Left cardiac atrium (tissue), 4 donors: ENCODE data around the gene CLBA1. TPM values are rescaled to one million over a fixed set of nuclear protein-coding genes. Genes with fewer than 3 reads are reported as not detected.

ENCODE experiments used
- ATAC-seq, 2 donors: fragments of 200-7000 bp; cut with Tn5 transposase; one replicate each; pipeline ENCODE4 v1.9.1; 2020; ENCODE audit warnings: mild to moderate bottlenecking in 2 of 2, moderate library complexity in 2 of 2
- DNase-seq: peaks from one replicate; pipeline ENCODE4 v3.0.0-alpha.2; 2020
- intact Hi-C, 2 donors: fragments of 100-400 bp; cut with DNase I; formaldehyde crosslinking; loops; one replicate each; pipeline versions ENCODE4 v1.14.1 to v1.15.1; 2022 to 2023
- total RNA-seq, 2 donors: library from RNA; stranded (reverse); fragmentation: NEBNext Ultra II Directional; extraction: Animal tissue kit (Norgen Biotek cat#: 25700); gene quantifications; one replicate each; pipeline ENCODE4 v1.2.1, GENCODE V29; 2021
- donor health status: DM: no; HTN: yes; CAD: no.
- donor health status: DM: no; HTN: yes; CAD: no; lungs with severe emphysema.
- donor health status: DM: yes; HTN: yes; CAD: no.
- donor health status: Dilated cardiomyopathy.

CLBA1 gene
- total RNA-seq, 2 donors from 2014 or later = 1.9 TPM

DNA sequence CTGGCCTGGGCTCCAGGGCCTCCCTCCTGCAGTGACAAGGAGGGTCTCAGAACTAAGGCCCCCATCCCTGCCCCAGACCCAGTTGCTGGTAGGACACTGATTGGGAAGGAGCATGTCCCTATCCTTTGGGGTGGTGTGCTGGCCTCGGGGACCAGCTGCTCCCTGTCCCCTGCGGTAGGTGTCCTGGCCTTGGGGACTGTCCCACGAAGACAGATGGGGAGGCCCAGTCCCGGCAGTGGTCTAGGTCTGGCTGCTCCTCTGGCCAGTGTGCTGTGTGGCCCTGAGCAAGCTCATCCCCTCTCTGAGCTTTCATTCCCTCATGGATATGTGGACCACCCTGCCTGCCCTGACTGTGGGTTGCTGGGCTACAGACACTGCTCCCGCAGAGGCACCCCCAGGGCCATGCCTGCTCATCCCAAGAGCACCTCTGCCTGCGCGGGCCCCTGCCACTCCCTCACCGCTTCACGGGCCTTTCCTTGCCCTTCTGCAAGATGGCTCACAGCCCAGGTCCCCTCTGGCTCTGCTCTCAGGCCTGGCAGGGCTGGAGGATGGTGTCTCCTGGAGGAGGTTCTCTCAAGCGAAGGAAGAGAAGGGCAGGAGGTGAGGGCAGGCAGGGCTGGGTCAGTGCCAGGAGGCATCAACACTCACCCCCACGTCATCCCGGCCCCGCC lies 19.9 kb upstream of the CLBA1 start:
- DNase-seq (no peak), ATAC-seq (no peak)
- intact Hi-C loops = no loop called here

DNA sequence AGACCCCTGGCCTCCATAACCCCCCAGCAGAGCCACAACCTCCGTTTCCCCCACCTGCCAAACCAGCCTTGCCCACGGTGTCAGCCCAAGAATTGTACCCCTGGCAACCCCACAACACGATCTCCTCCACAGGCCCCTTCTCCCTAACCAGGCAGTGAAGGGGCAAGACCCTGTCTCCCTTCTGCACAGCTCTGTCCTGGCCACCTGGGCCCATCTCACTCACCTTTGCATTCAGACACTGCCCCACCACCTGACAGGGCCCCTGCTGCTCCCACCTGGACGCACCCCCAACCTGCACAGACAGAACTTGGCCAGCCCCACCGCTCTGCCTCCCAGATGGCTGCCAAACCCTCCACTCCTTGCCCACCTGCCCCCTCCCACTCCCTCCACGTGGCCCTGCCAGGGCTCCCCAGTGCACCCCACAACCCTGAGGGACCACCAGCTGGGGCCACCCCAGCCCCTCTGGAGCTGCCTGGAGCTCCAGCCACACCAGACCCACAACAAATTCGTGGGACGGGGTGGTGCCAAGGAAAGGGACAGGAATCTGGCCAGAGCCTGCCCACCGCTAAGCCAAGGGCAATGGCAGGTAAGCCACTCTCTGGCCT lies 19.2 kb upstream of the CLBA1 start:
- ATAC-seq (no peak), DNase-seq (peak; percentile 22)
- intact Hi-C loops = no loop called here

DNA sequence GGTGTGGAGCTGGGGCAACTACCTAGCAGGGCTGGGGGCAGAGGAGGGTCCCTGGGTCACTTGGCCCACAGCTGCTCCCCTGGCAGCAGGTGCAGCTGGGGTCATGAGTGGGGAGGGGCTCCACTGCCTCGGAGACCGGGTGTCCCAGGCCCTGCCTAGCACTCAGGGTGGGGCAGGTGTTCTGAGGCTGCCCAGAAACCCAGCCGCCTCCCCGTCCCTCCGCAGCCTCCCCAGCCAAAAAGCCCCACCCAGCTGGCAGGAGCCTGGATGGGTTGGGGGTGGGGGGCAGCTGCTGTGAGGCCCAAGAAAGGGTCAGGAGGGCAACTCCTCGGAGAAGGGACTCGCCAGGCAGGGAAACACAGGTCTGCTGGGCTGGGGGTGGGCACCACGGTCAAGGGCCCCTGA lies 18.6 kb upstream of the CLBA1 start:
- intact Hi-C loops = no loop called here
- DNase-seq (peak; percentile 40), ATAC-seq (peak in 1 of 2 donors; percentile 14)

DNA sequence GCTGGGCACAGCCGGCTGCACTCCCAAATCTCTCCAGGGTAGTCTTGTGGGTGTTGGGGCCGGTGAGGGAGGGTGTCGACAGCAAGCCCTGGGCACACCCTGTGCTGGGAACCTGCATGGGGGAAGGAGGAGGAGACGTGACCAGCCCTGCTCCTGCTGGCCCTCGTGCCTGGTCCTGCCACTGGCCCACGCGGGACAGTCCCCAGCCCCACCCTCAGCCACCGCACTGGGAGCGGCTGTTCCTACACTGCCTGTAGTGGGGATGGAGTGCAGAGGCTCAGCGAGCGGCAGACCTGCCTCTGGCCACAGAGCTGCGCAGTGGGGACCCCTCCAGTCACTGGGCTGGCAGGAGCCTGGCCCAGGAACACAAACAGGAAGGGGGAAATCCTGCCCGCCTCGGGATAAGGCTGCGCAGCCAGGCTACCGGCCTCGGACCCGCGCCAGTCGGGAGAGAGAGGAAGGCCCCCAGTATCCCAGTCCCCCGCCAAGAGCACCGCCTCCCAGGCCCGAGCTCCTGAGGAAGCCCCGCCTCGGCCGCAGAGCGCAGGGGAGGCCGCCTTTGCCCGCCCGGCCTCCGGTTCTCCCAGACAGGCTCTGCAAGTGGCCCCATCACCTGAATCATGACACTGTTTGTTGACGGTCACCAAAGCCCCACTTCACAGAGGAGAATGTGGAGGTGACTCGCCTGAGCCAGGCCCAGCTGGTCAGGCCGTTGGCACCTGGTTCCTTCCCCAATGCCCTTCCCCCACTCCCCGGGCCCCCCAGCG lies 18.0 kb upstream of the CLBA1 start:
- intact Hi-C loops = no loop called here
- peak; percentile 67 to 74 for ATAC-seq
- peak; percentile 79 for DNase-seq

DNA sequence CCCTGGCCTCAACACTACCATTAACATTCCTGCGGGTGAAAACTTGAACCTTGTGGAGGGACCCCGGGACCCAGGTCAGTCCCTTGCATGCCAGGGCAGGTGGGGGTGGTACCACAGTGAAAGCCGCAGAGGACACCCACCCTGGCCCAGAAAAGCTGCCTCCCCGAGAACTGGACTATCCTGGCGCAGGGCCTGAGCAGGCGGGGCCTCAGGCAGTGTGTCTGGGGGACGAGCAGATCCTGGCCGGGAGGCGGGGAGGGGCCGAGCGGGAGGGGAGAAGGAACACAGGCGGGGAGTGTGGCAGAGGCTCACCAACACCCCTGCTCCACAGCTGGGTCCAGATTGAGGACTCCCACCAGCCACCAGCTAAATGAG lies 17.4 kb upstream of the CLBA1 start:
- ATAC-seq (peak; percentile 68 to 70), DNase-seq (peak; percentile 90)
- intact Hi-C loops = no loop called here

DNA sequence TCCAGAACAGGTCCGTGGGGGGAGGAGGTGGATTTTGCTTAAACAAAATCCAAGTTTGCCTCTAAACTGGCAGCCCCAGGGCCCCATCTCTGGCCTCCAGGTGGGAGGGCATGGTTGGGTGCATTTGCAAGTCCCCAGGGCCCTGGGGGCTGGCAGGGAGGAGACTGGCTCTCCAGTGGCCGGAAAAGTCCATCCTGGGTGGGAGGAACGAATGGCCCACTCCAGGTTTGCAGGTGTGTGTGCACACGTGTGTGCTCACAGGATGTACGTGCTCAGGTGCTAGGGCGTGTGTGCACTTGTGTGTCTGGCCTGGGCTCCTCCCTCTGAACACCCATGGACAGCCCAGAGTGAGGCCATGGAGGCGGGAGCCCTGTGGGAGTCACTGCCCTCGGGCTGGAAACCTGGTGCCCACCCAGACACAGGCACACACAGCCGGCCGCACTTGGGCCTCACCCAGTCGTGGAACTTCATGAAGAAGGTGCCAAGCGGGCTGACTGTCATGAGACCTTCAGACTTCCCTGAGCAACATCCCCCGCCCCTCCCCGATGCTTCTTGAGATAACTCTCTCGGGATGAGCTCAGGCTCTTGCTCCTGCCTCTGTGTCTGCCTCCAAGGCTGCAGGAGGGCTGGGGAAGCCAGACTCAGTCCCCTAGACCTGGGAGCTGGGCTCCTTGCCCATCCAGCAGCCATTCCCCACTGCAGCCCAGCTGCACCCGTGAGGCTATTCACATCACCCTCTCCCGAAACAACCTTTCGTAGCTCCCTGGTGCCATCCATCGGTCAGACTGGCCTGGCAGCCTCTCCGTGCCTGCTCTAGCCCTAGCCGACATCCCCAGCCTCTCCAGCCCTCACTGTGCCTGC lies 16.8 kb upstream of the CLBA1 start:
- DNase-seq (peak; percentile 36), ATAC-seq (no peak)
- intact Hi-C loops = no loop called here

DNA sequence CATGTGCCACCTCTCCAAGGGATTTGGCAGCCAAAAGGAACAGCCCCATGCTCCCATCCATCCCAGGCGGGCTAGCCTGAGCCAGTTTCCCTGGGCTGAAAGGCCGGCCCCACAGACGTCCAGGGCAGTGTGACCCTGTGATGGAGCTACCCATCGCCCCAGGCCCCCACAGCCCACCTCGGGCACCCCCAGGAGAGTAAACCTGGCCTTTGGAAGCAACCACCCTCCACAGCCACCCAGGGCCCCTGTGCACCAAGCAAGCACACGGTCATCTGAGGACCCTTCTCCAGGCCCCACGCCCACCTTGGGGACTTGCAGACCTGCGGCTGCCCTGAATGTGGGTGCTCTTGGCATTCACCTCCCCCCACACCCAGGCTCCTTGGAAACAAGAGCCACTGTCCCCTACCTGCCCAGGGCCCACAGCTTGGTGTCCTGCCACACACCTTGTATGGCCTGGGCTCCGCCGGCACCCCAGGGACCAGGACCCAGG lies 15.8 kb upstream of the CLBA1 start:
- no peak for ATAC-seq
- DNase-seq = no peak
- intact Hi-C loops = loop anchor here (5.0 to 10.0 kb wide), 3 partner anchors 37 to 315 kb away; no protein-coding TSS in a partner anchor

DNA sequence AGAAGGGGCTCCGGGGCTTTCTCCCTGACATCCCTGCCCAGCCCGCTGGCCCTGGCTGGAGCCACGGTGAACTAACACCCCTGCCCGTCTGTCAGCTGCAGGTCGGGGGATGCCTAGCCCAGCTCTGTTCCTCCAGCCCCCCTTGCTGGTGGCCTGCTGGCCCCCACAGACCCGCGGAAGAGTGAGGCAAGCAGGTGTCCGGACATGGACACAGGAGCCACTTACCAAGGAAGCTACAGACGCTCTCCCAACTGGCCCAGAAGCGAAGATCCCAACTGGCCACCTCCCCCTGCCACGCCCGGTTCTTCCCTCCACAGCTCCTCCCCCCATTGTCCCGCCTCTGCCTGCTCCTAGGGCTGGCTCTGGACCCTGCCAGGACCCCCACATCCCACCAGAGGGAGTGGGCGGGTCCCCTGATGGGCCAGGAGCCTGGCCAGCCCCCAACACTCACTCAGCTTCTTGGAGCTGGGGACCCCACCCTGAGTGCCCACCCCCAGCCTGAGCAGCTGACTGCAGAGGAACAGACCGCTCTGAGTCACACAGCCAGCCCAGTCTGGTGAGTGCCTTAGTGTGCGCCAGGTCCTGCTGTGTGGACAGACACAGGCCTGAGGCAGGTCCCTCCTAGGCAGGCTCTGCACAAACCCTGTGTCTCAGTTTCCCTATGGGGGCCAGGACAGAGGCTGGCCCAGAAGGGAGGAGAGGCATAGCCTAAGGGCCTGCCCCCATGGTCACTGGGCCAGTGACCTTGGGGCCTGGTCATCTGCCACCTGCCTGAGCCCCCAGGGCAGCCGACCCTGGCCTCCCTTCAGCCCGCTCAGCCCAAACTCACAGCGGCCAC lies 15.1 kb upstream of the CLBA1 start:
- ATAC-seq (peak in 1 of 2 donors; percentile 7), DNase-seq (peak; percentile 85)
- intact Hi-C loops = loop anchor here (5.0 to 10.0 kb wide), 3 partner anchors 38 to 314 kb away; no protein-coding TSS in a partner anchor

DNA sequence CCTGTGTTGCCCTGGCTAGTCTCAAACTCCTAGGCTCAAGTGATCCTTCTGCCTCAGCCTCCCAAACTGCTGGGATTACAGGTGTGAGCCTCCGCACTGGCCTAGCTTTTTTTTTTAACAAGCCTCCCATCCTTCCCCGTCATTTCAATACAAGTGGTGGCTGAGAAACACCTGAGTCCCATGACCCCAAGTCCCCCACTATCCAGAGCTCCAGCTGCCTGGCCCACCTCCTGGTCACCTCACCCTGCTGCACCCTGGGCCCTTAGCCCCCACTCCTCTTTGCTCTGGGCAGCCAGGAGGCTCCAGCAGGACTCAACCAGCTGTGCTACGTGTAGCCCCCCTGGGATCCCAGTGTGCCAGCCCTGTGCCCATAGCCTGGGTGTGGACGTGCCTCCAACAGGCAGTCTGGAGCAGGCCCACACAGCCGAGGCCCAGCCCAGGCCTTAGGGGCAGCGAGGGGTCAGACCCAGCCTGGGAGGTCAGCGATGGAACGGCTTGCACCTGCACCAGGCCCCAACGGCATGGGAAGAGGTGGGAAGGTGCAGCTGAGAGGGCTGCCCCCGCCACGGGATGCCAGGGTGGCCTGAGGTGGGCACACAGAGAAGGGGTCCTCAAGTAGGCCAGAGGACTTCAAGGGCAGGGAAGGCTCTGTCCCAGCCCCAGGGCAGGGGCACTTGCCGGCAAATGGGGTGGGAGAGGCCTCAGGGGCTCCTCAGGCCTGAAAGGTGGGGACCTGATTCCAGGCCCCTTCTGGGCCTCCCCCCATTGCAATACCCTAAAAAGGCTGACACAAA lies 13.9 kb upstream of the CLBA1 start:
- DNase-seq (peak; percentile 24), ATAC-seq (no peak)
- intact Hi-C loops = loop anchor here (5.0 to 10.0 kb wide), 3 partner anchors 39 to 313 kb away; no protein-coding TSS in a partner anchor

DNA sequence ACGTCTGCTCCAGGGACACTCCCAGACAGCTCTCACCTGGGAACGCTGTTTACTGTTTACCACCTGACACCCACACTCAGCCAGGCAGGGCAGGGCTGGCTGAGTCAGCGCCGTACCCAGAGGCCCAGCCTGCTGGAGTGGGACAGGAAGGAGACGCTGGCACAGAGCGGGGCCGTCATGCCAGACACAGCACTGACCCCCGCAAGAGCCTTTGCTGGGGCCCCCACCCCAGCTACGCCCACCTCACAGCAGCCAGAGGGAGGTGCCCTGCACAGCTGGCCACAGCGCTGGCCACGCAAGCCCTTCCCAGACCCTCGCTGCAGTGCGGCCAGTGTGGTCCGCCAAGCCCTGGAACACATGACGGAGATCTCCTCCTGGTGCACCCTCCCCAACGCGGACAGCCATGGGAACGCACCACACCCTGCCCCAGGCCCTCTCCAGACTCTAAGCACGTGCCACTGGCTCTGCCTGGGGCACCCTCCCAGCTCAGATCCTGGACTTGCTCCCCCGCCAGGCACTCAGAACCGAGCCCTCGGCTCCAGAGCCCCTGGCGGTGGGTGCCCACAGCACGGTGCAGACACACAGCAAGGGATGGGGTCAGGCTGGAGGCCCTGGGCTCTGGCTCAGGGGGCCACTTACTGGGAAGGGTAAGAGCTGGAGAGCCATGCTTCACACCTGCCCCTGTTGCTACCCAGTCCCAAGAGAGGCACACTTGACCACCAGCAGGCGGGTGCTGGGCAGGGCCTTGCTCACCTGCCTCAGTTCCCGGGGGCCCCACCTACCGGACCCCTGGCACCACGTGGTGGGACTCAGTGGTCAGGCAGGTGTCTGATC lies 13.1 kb upstream of the CLBA1 start:
- peak in 1 of 2 donors; percentile 2 for ATAC-seq
- peak; percentile 50 for DNase-seq
- intact Hi-C loops = loop anchor here (5.0 to 10.0 kb wide), 3 partner anchors 40 to 312 kb away; no protein-coding TSS in a partner anchor

DNA sequence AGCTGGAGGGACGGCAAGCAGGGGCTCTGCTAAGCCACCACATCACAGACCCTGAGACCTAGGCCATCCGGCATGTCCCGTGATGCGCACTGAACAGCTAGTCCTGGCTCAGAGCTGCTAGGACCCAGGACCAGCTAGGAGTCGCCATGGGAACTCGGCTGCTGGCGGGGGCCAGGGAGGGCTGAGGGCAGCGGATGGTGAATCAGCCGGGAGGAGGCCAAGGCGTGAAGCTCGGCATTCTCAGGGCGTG lies 12.5 kb upstream of the CLBA1 start:
- ATAC-seq (peak; percentile 51 to 82), DNase-seq (peak; percentile 93)
- intact Hi-C loops = loop anchor here (5.0 to 10.0 kb wide), 3 partner anchors 41 to 312 kb away; no protein-coding TSS in a partner anchor

DNA sequence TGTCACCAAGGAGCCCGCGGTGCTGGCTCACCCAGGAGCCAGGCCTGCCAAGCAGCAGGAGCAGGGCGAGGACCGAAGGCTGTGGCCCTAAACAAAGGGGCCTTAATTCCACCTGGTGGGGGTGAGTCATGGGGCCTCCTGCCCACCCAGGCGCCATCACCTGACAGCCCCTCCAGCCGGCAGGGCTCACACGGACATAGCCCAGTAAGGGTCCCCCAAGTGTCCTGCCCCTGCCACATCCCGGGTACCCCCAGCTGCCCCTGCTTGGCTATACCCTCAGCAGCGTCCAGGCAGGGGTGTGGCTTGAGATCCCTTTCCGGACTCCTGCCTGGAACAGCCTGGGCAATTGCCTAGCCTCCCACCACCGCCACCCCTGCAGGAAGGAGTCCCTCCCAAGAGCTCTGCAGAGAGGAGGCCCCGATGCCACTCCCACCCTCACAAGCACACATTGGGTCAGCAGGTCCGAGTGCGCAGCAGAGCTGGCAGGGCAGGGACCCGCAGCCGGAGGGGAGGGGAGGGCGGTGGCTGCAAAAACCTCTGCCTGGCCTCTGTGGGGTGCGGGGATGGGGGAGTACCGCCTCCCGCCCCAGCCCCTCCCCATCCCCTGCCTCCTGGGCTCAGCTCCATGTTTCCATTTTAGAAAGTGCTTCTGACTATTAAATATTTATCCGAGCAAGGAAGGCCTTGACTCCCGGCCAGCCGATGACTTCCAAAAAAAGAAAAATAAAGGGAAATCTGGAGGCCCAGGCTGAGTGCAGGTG lies 12.0 kb upstream of the CLBA1 start:
- ATAC-seq = peak; percentile 6 to 27
- peak; percentile 86 for DNase-seq
- intact Hi-C loops = loop anchor here (5.0 to 10.0 kb wide), 3 partner anchors 41 to 311 kb away; no protein-coding TSS in a partner anchor

DNA sequence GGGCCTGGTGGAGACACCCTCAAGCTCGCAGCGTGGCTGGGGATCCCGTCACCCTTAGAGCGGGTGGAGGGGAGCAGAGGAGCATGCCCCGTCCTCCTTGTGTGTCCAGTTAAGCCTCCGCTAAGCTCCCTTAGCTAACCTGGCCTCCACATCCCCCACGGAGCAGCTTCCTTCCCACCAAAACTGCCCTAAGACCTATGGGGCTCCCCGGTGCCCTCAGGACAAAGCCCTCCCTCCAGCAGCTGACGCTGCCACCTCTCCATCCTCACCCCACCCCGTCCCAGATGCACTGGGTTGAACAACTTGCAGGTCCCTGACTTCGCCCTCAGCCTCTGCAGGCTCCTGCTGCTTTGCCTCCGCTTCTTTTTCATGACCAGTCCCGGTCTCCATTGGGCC lies 11.4 kb upstream of the CLBA1 start:
- no peak for ATAC-seq
- peak; percentile 28 for DNase-seq
- intact Hi-C loops = loop anchor here (5.0 to 10.0 kb wide), 3 partner anchors 42 to 311 kb away; no protein-coding TSS in a partner anchor

DNA sequence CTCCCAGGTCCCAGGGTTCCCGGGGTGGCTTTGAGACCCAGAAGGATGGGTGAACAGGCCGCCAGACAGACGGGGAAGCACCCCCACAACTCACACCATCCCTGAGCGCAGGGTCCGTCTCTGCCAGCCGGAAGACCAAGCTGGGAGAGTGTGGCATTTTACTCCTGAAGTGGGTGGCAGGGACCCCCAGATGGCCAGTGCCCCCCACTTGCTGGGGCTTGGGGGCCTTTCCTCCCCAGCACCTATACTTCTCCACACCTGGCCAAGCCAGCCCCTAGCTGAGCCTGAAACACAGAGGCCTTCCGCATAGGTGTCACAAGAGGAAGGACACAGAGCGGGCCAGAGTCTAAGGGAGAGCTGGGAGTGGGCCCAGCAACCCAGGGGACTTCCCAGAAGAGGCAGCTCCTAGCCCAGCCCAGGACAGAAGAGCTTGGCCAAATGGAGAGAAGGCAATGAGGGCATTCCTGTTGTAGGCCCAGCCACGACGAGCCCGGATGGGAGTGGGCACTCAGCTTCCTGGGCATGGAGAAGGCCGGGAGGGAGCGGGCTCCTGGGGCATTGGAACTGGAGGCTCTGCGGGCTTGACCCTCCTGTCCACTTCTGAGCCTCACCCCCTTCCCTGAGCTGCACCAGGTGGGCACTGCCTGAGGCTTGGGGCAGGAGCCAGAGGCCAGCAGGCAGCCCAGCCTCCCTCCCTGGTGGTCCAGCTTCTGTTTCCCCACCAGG lies 10.8 kb upstream of the CLBA1 start:
- intact Hi-C loops = loop anchor here (5.0 to 10.0 kb wide), 3 partner anchors 43 to 310 kb away; no protein-coding TSS in a partner anchor
- peak; percentile 12 for DNase-seq
- no peak for ATAC-seq
